ENCODE measurements around the gene DLK1.

DLK1 gene

GRCh38 chr14:100770605-100771120 is 44.0 kb downstream of the DLK1 start:
- Histone ChIP-seq H3K27ac (ENCODE audit: insufficient read depth in 1 of 2, low read depth in 1 of 2, low read length in 2 of 2, poor library complexity in 1 of 2, severe bottlenecking in 2 of 2) (peak overlapping the region in 1 of 2 experiments; percentile 68), H3K27me3 (replicated peaks in 2 of 5; ENCODE audit: control insufficient read depth in 4 of 5, insufficient read depth in 5 of 5, low read length in 4 of 5) (no peaks in the 10 kb centered on the region), H3K9me3 (ENCODE audit: control extremely low read depth in 1 of 5, control insufficient read depth in 4 of 5, insufficient read depth in 2 of 5, low read depth in 1 of 5, low read length in 4 of 5) (peaks cover 0 to 14% (median 7%) of the 10 kb centered on the region in 5 experiments), H3K36me3 (ENCODE audit: control insufficient read depth in 4 of 4, insufficient read depth in 4 of 4, low read length in 3 of 4) (no peaks in the 10 kb centered on the region), H3K4me3 (ENCODE audit: control insufficient read depth in 1 of 7, extremely low read depth in 1 of 7, insufficient read depth in 4 of 7, low read depth in 2 of 7, low read length in 6 of 7) (no peak overlapping the region), H3K4me1 (ENCODE audit: control extremely low read depth in 1 of 4, control insufficient read depth in 4 of 4, insufficient read depth in 4 of 4, low read length in 3 of 4) (no peaks in the 10 kb centered on the region)
- no peak for DNase-seq
- CTCF ChIA-PET, result interaction anchor here (1.0 to 1.1 kb wide), 2 partner anchors 25 to 60 kb away, joined by 3 read pairs; no protein-coding TSS in a partner anchor
- POLR2A ChIA-PET, result no interaction called here
- 100% methylated on average over 3 of the region's 5 CpGs for WGBS (ENCODE audit: insufficient coverage)

DNA sequence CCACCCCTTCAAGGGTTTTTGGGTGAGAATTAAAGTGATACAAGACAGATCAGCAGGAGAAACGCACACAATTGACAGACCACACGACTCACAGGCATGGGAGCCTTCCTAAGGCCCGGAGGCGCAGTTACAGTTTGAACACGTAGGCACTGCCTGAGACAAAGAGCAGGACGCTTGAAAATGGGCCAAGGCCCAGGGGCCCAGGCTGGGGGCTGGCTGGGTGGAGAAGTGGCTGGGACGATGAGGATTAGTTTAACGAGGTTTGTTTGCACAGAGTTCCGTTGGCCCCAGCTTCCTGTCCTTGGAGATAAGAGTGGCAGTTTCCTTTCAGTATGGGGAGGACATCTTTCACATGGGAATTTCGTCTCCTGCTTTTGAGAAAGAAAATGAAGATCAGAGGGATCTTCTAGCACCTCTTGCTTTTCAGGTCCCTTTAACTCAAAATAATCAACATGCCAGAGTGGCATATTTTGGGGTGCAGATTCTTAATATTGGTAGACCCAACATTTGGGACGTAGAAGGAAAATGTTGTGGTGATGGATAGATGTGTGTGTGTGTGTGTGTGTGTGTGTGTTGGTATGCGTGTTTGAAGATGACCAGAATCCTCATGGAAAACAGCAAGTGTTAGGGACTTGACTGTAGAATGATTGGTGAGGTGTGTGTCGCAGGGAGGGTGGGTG is 44.6 kb downstream of the DLK1 start:
- Histone ChIP-seq H3K36me3 (ENCODE audit: control insufficient read depth in 4 of 4, insufficient read depth in 4 of 4, low read length in 3 of 4) (no peaks in the 10 kb centered on the region), H3K4me1 (ENCODE audit: control extremely low read depth in 1 of 4, control insufficient read depth in 4 of 4, insufficient read depth in 4 of 4, low read length in 3 of 4) (no peaks in the 10 kb centered on the region), H3K4me3 (ENCODE audit: control insufficient read depth in 1 of 7, extremely low read depth in 1 of 7, insufficient read depth in 4 of 7, low read depth in 2 of 7, low read length in 6 of 7) (no peak overlapping the region), H3K27me3 (replicated peaks in 2 of 5; ENCODE audit: control insufficient read depth in 4 of 5, insufficient read depth in 5 of 5, low read length in 4 of 5) (no peaks in the 10 kb centered on the region), H3K27ac (ENCODE audit: insufficient read depth in 1 of 2, low read depth in 1 of 2, low read length in 2 of 2, poor library complexity in 1 of 2, severe bottlenecking in 2 of 2) (peak overlapping the region in 1 of 2 experiments; percentile 68), H3K9me3 (ENCODE audit: control extremely low read depth in 1 of 5, control insufficient read depth in 4 of 5, insufficient read depth in 2 of 5, low read depth in 1 of 5, low read length in 4 of 5) (peaks cover 0 to 14% (median 7%) of the 10 kb centered on the region in 5 experiments)
- 82% methylated on average over 10 of the region's 13 CpGs for WGBS (ENCODE audit: insufficient coverage)
- ChIA-PET CTCF (no interaction called here), POLR2A (no interaction called here)
- no peak for DNase-seq

DNA sequence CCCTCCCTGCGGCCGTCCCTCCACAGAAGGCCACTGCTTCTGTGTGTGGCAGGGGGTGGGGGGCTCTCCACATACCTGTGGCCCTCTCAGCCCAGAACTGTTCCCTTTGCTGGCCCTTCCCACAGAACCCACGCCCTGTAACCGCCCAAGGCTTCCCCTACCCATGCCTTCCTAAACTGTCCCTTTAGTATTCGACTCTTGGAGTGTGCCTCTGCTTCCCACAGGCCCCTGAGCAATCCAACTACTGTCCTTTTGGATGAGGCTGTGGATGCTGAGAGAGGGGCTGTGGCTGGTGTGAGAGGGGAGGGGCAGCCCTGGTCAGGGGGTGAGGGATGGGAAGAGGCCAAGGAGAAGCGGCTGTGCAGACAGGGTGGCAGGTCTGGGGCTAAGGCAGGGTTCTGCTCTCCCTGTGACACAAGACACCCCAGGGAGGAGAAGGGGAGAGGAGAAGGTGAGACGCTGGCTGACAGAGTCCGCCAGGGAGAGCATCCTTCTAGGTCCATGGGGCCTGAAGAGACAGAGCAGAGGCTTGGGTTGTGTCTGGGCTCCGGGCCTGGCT is 46.0 kb downstream of the DLK1 start:
- H3K9me3 ChIP-seq (ENCODE audit: control extremely low read depth in 1 of 5, control insufficient read depth in 4 of 5, insufficient read depth in 2 of 5, low read depth in 1 of 5, low read length in 4 of 5), result peaks cover 0 to 14% (median 7%) of the 10 kb centered on the region in 5 experiments
- 100% methylated on average over 2 of the region's 9 CpGs for WGBS (ENCODE audit: insufficient coverage)
- DNase-seq, result no peak
- no peak overlapping the region for H3K4me3 ChIP-seq (ENCODE audit: control insufficient read depth in 1 of 7, extremely low read depth in 1 of 7, insufficient read depth in 4 of 7, low read depth in 2 of 7, low read length in 6 of 7)
- CTCF ChIA-PET, result no interaction called here
- POLR2A ChIA-PET, result no interaction called here
- H3K27ac ChIP-seq (ENCODE audit: insufficient read depth in 1 of 2, low read depth in 1 of 2, low read length in 2 of 2, poor library complexity in 1 of 2, severe bottlenecking in 2 of 2), result no peak overlapping the region
- H3K36me3 ChIP-seq (ENCODE audit: control insufficient read depth in 4 of 4, insufficient read depth in 4 of 4, low read length in 3 of 4), result no peaks in the 10 kb centered on the region
- no peaks in the 10 kb centered on the region for H3K4me1 ChIP-seq (ENCODE audit: control extremely low read depth in 1 of 4, control insufficient read depth in 4 of 4, insufficient read depth in 4 of 4, low read length in 3 of 4)
- H3K27me3 ChIP-seq (replicated peaks in 2 of 5; ENCODE audit: control insufficient read depth in 4 of 5, insufficient read depth in 5 of 5, low read length in 4 of 5), result no peaks in the 10 kb centered on the region

- POLR2A ChIA-PET, result no interaction called here
- Histone ChIP-seq H3K27ac (ENCODE audit: insufficient read depth in 1 of 2, low read depth in 1 of 2, low read length in 2 of 2, poor library complexity in 1 of 2, severe bottlenecking in 2 of 2) (no peak overlapping the region), H3K9me3 (ENCODE audit: control extremely low read depth in 1 of 5, control insufficient read depth in 4 of 5, insufficient read depth in 2 of 5, low read depth in 1 of 5, low read length in 4 of 5) (peaks cover 0 to 14% (median 7%) of the 10 kb centered on the region in 5 experiments), H3K4me1 (ENCODE audit: control extremely low read depth in 1 of 4, control insufficient read depth in 4 of 4, insufficient read depth in 4 of 4, low read length in 3 of 4) (no peaks in the 10 kb centered on the region), H3K4me3 (ENCODE audit: control insufficient read depth in 1 of 7, extremely low read depth in 1 of 7, insufficient read depth in 4 of 7, low read depth in 2 of 7, low read length in 6 of 7) (no peak overlapping the region), H3K27me3 (replicated peaks in 2 of 5; ENCODE audit: control insufficient read depth in 4 of 5, insufficient read depth in 5 of 5, low read length in 4 of 5) (no peaks in the 10 kb centered on the region), H3K36me3 (ENCODE audit: control insufficient read depth in 4 of 4, insufficient read depth in 4 of 4, low read length in 3 of 4) (no peaks in the 10 kb centered on the region)
- WGBS (ENCODE audit: insufficient coverage), result 90% methylated on average over 14 of the region's 16 CpGs
- CTCF ChIA-PET, result no interaction called here
- no peak for DNase-seq
These were observed 46.9 kb downstream of the DLK1 start for GRCh38 chr14:100773331-100774163.

GRCh38 chr14:100774164-100774537 is 47.5 kb downstream of the DLK1 start:
- H3K36me3 ChIP-seq (ENCODE audit: control insufficient read depth in 4 of 4, insufficient read depth in 4 of 4, low read length in 3 of 4), result no peaks in the 10 kb centered on the region
- ChIA-PET CTCF (no interaction called here), POLR2A (no interaction called here)
- no peaks in the 10 kb centered on the region for H3K4me1 ChIP-seq (ENCODE audit: control extremely low read depth in 1 of 4, control insufficient read depth in 4 of 4, insufficient read depth in 4 of 4, low read length in 3 of 4)
- DNase-seq, result no peak
- 97% methylated on average over 5 of the region's 9 CpGs for WGBS (ENCODE audit: insufficient coverage)
- peaks cover 0 to 14% (median 7%) of the 10 kb centered on the region in 5 experiments for H3K9me3 ChIP-seq (ENCODE audit: control extremely low read depth in 1 of 5, control insufficient read depth in 4 of 5, insufficient read depth in 2 of 5, low read depth in 1 of 5, low read length in 4 of 5)
- H3K27ac ChIP-seq (ENCODE audit: insufficient read depth in 1 of 2, low read depth in 1 of 2, low read length in 2 of 2, poor library complexity in 1 of 2, severe bottlenecking in 2 of 2), result no peak overlapping the region
- no peaks in the 10 kb centered on the region for H3K27me3 ChIP-seq (replicated peaks in 2 of 5; ENCODE audit: control insufficient read depth in 4 of 5, insufficient read depth in 5 of 5, low read length in 4 of 5)
- no peak overlapping the region for H3K4me3 ChIP-seq (ENCODE audit: control insufficient read depth in 1 of 7, extremely low read depth in 1 of 7, insufficient read depth in 4 of 7, low read depth in 2 of 7, low read length in 6 of 7)

GRCh38 chr14:100775351-100775830 is 48.7 kb downstream of the DLK1 start:
- Histone ChIP-seq H3K27ac (ENCODE audit: insufficient read depth in 1 of 2, low read depth in 1 of 2, low read length in 2 of 2, poor library complexity in 1 of 2, severe bottlenecking in 2 of 2) (no peak overlapping the region), H3K9me3 (ENCODE audit: control extremely low read depth in 1 of 5, control insufficient read depth in 4 of 5, insufficient read depth in 2 of 5, low read depth in 1 of 5, low read length in 4 of 5) (peaks cover 0 to 14% (median 7%) of the 10 kb centered on the region in 5 experiments), H3K4me3 (ENCODE audit: control insufficient read depth in 1 of 7, extremely low read depth in 1 of 7, insufficient read depth in 4 of 7, low read depth in 2 of 7, low read length in 6 of 7) (no peak overlapping the region), H3K27me3 (replicated peaks in 2 of 5; ENCODE audit: control insufficient read depth in 4 of 5, insufficient read depth in 5 of 5, low read length in 4 of 5) (no peaks in the 10 kb centered on the region), H3K4me1 (ENCODE audit: control extremely low read depth in 1 of 4, control insufficient read depth in 4 of 4, insufficient read depth in 4 of 4, low read length in 3 of 4) (no peaks in the 10 kb centered on the region), H3K36me3 (ENCODE audit: control insufficient read depth in 4 of 4, insufficient read depth in 4 of 4, low read length in 3 of 4) (no peaks in the 10 kb centered on the region)
- DNase-seq, result no peak
- WGBS (ENCODE audit: insufficient coverage), result 98% methylated on average over 7 of the region's 8 CpGs
- ChIA-PET CTCF (no interaction called here), POLR2A (no interaction called here)
